ENCODE measurements around the gene DGKB. TPM values are rescaled to one million over a fixed set of nuclear protein-coding genes. Genes with fewer than 3 reads are reported as not detected.

The DGKB gene
- total RNA-seq (10 to 100 TPM in 3 of 4 donors, 1 to 10 TPM in 1; 8.2 to 22.4 (median 12.5) TPM), polyA plus RNA-seq (under 1 TPM in 1 of 3 donors, not detected in 2; 0.39 TPM)

- H3K36me3 ChIP-seq: no peaks in the 10 kb centered on the region
- H3K9me3 ChIP-seq: no peaks in the 10 kb centered on the region
- peak; percentile 82 for DNase-seq
- intact Hi-C loops (cut with DNase I): no loop called here
- peak within 1 kb of the TSS; percentile 19 to 50 (median 46) for H3K4me3 ChIP-seq
- peaks cover 0 to 22% (median 16%) of the 10 kb centered on the region in 4 donors for H3K4me1 ChIP-seq
- H3K27ac ChIP-seq: peak within 1 kb of the TSS; percentile 51 to 74 (median 72)
- TF ChIP-seq POLR2A (IDR thresholded peaks at IDR 0.05): no peak
- peak in 2 of 4 donors; percentile 6 to 15 for TF ChIP-seq POLR2AphosphoS5 (IDR thresholded peaks at IDR 0.05)
- no peaks in the 10 kb centered on the region for H3K27me3 ChIP-seq
- WGBS, 2 donors: 8 to 16% methylated on average over 16 of the region's 16 CpGs
Measured at GRCh38 chr7:14902589-14903067, at the start of gene DGKB. DGKB (minus strand) TSS chr7:14902751.

GRCh38 chr7:14950013-14950412 lies 47.5 kb upstream of the DGKB start:
- no peak for TF ChIP-seq POLR2AphosphoS5 (IDR thresholded peaks at IDR 0.05)
- TF ChIP-seq POLR2A (IDR thresholded peaks at IDR 0.05): no peak
- TF ChIP-seq CTCF (IDR thresholded peaks at IDR 0.05): no peak
- no peak for TF ChIP-seq EP300 (IDR thresholded peaks at IDR 0.05)
- H3K27ac ChIP-seq: no peak overlapping the region
- 90 to 96% methylated on average over 4 of the region's 4 CpGs for WGBS, 2 donors
- H3K27me3 ChIP-seq: no peaks in the 10 kb centered on the region
- H3K36me3 ChIP-seq: no peaks in the 10 kb centered on the region
- H3K4me1 ChIP-seq: peaks cover 0 to 12% (median 0%) of the 10 kb centered on the region in 4 donors
- intact Hi-C loops (cut with DNase I): no loop called here
- DNase-seq: no peak
- no peaks in the 10 kb centered on the region for H3K9me3 ChIP-seq
- no peak overlapping the region for H3K4me3 ChIP-seq

GRCh38 chr7:14938181-14938580 lies 35.6 kb upstream of the DGKB start:
- peaks cover 0 to 12% (median 5%) of the 10 kb centered on the region in 4 donors for H3K4me1 ChIP-seq
- DNase-seq: no peak
- no peaks in the 10 kb centered on the region for H3K36me3 ChIP-seq
- intact Hi-C loops (cut with DNase I): no loop called here
- H3K4me3 ChIP-seq: no peak overlapping the region
- H3K27ac ChIP-seq: no peak overlapping the region
- H3K9me3 ChIP-seq: no peaks in the 10 kb centered on the region
- TF ChIP-seq CTCF (IDR thresholded peaks at IDR 0.05) (no peak), POLR2A (IDR thresholded peaks at IDR 0.05) (no peak)
- WGBS, 2 donors: 31 to 52% methylated on average over 1 of the region's 1 CpG
- no peaks in the 10 kb centered on the region for H3K27me3 ChIP-seq

GRCh38 chr7:14937581-14937980 lies 35.0 kb upstream of the DGKB start:
- no peak for TF ChIP-seq POLR2A (IDR thresholded peaks at IDR 0.05)
- no peak for TF ChIP-seq POLR2AphosphoS5 (IDR thresholded peaks at IDR 0.05)
- TF ChIP-seq EP300 (IDR thresholded peaks at IDR 0.05): no peak
- no peak for TF ChIP-seq CTCF (IDR thresholded peaks at IDR 0.05)
- no peaks in the 10 kb centered on the region for H3K27me3 ChIP-seq
- H3K27ac ChIP-seq: no peak overlapping the region
- 68 to 78% methylated on average over 1 of the region's 1 CpG for WGBS, 2 donors
- no peak for DNase-seq
- no peak overlapping the region for H3K4me3 ChIP-seq
- peaks cover 0 to 12% (median 5%) of the 10 kb centered on the region in 4 donors for H3K4me1 ChIP-seq
- H3K36me3 ChIP-seq: no peaks in the 10 kb centered on the region
- H3K9me3 ChIP-seq: no peaks in the 10 kb centered on the region
- intact Hi-C loops (cut with DNase I): no loop called here

GRCh38 chr7:14936554-14936953 lies 34.0 kb upstream of the DGKB start:
- peak; percentile 68 for DNase-seq
- no peaks in the 10 kb centered on the region for H3K27me3 ChIP-seq
- no peaks in the 10 kb centered on the region for H3K9me3 ChIP-seq
- H3K27ac ChIP-seq: peak overlapping the region in 2 of 4 donors; percentile 6 to 59
- H3K4me1 ChIP-seq: peaks cover 0 to 12% (median 5%) of the 10 kb centered on the region in 4 donors
- H3K4me3 ChIP-seq: no peak overlapping the region
- peak in 3 of 4 donors; percentile 61 to 77 (median 76) for TF ChIP-seq POLR2AphosphoS5 (IDR thresholded peaks at IDR 0.05)
- TF ChIP-seq EP300 (IDR thresholded peaks at IDR 0.05): peak in 1 of 4 donors; percentile 19
- TF ChIP-seq CTCF (IDR thresholded peaks at IDR 0.05): no peak
- TF ChIP-seq POLR2A (IDR thresholded peaks at IDR 0.05): no peak
- no peaks in the 10 kb centered on the region for H3K36me3 ChIP-seq
- 11 to 31% methylated on average over 5 of the region's 5 CpGs for WGBS, 2 donors
- intact Hi-C loops (cut with DNase I): no loop called here

All from sigmoid colon (tissue), 7 donors.